GM21576 (cell line): ENCODE data around the gene NUP210.
"Not testable (repeated sequence)": the region's sequence is repeated elsewhere in the genome, so short reads cannot be mapped to it uniquely, and the experiment has no call there.

ENCODE experiments used
- ATAC-seq: cut with Tn5 transposase; IDR thresholded peaks from one replicate; pipeline ENCODE4 v1.9.1; 2021; ENCODE audit warnings: mild to moderate bottlenecking, moderate library complexity; ENCODE audit not compliant: unreplicated experiment

Gene NUP210

GRCh38 chr3:13420045-13420830 is at the start of gene NUP210:
Gene NUP210, minus strand, starts transcription at chr3:13420322. Its CDS starts 96 bp downstream, at chr3:13420226.
- peak; percentile 50 for ATAC-seq

- no peak for ATAC-seq
Observed at GRCh38 chr3:13466781-13467180, 46.7 kb upstream of the NUP210 start.

DNA sequence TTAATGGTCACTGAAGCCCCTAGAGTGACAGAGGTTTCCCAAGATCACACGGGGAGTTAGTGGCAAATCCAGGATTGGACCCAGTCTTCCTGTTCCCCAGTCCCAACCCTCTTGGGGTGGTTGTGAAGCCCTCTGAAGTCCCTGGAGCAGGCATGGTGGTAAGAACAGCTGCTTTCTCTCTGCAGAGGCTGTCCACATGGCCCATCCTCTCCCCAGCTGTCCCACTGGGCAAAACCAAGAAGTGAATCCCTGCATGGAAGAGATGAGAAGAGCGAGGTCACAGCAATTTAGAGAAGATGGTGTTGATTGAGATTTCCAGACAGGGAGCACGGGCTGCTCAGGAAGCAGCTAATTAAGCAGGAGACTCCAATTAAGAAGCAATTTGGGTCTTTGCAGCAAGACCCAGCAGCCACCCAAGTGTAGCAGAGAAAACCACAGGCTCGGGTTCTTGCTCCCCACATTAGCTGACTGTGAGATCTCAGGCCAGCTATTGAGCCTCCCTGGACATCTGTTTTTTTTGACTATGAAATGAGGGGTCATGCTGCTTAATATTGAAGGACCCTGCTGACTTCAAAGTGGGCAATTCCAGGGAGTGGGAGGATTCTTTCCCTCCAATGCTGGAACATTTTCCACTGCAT is 45.2 kb upstream of the NUP210 start:
- no peak for ATAC-seq

- no peak for ATAC-seq
Observed at GRCh38 chr3:13463618-13464400, 43.7 kb upstream of the NUP210 start.

DNA sequence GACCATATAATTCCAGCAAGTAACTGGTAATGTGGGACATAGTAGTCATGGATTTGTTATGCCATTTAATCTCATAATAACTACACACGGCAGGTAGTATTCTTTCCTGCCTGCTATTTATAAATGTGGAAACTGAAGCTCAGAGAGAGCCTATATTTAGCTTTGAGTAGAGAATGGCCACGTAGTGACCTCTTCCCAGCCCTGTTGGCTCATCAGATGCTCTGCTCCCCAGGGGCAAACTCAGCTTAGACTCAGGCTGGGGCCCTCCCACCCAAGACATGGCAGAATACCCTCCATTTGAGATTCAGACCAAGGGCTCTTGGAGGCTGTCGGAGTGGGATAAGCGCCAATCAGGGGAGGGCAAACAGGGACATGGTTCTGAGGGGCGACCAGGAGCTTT is 42.7 kb upstream of the NUP210 start:
- no peak for ATAC-seq

DNA sequence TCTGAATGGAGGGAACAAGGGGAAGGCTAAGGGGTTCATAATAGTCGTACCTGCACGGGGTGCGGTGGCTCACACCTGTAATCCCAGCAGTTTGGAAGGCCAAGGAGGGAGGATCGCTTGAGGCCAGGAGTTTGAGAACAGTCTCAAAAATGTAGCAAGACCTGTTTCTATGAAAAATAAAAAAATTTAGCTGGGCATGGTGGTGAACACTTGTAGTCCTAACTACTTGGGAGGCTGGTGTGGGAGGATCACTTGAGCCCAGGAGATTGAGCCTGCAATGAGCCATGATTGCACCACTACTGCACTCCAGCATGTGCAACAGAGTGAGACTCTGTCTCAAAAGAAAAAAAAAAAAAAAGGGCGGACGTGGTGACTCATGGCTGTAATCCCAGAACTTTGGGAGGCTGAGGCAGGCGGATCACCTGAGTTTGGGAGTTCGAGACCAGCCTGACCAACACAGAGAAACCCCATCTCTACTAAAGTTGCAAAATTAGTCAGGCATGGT is 42.1 kb upstream of the NUP210 start:
- no peak for ATAC-seq

- ATAC-seq = peak; percentile 58
Observed at GRCh38 chr3:13461169-13462124, 41.3 kb upstream of the NUP210 start.

DNA sequence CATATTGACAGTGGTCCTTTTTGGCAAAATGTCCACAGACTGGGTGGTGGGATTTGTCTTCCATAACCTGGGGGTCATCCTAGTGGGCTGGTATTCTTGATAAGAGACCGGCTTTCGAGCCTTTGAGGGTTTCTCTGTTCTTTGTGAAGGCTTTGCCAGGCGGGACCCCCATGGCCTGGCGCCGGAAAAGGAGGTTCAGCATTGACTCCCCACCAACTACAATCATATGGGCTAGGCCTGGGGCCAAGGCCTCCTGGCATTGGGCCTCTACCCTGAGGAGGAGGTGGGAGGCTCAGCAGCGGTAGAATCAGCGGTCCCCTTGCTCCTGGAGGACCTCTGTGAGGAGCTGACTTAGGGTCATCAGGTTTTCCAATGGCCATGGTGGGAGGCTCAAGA is 40.2 kb upstream of the NUP210 start:
- no peak for ATAC-seq

- no peak for ATAC-seq
Observed at GRCh38 chr3:13459605-13460340, 39.7 kb upstream of the NUP210 start.

DNA sequence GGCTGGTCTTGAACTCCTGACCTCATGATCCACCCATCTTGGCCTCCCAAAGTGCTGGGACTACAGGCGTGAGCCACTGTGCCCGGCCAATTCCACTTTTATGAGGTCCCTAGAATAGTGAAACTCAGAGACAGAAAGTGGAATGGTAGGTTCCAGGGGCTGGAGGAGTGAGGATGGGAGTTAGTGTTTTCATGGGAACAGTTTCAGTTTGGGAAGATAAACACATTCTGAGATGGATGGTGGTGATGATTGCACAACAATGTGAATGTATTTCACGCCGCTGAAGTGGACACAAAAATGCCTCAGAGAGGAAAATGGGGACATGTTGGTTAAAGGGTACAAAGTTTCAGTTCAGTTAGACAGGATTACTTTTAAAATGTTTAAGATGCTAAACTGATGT is 37.5 kb upstream of the NUP210 start:
- no peak for ATAC-seq

GRCh38 chr3:13455644-13456043 is 35.5 kb upstream of the NUP210 start:
- ATAC-seq = no peak

DNA sequence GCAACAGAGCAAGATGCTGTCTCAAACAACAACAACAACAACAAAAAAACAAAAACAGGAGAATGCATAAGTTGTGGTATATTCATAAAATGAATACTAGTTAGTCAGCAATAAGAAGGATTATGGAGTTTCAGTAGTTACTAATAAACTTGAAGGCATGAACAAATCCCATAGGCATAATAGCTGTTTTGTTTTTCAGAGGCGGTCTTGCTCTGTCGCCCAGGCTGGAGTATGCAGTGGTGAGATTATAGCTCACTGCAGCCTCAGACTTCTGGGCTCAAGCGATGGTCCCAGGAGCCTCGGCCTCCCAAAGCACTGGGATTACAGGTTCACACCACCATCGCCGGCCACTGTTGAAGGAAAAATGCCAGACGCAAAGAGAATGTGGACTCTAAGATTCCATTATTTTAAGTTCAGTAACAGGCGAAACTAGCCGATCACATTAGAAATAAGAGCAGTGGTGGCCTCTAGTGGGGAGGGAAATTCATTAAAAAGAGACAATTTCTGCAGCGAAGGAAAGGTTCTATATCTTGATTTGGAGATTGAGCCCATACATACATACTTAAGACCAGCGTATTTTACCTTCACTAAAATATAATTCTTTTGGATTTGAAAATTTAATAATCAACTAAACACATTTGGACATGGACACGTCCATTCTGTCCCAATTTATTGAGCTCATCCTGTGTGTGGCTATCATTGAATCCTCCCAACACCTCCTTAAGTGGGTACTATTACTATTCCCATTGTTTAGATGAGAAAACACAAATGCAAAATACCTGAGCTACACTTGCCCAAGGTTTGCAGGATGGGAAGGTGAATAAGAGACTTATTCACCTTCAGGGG is 32.6 kb upstream of the NUP210 start:
- ATAC-seq = no peak

DNA sequence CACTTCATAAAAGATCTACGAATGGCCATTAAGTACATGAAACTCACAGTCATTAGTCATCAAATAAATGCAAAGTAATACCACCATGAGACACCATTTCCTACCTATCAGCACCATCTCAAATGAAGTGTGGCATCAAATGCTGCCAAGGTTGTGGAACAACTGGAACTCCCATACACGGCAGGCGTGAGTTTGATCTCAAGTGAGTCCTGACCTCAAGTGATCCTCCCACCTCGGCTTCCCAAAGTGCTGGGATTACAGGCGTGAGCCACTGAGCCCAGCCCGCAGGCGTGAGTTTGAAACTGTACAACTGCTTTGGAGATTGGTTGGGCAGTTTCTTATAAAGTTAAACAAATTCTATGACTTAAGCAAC is 31.2 kb upstream of the NUP210 start:
- ATAC-seq = peak; percentile 2

GRCh38 chr3:13442882-13443281 is 22.8 kb upstream of the NUP210 start:
- not testable (repeated sequence) for ATAC-seq

DNA sequence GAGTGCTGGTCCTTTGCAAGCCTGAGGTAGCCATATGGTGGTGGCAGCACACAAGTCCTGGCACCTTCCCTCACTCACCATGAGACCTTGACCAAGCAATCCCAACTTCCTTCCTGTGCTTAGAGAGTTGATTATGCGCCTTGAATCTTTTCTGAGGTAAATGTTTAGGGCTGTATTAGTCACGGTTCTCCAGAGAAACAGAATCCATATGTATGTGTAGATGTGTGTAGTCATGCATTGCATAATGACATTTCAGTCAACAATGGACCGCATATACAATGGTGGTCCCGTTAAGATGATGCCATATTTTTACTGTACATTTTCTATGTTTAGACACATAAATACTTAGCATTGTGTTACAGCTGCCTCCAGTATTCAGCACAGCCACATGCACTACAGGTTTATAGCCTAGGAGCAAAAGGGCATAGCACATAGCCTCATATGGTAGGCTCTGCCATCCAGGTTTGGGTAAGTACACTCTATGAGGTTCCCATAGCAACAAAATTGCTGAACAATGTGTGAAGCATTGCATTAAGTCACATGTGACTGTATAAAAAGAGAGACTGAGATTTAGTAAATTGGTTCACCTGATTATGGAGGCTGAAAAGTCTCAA is 20.2 kb upstream of the NUP210 start:
- ATAC-seq = no peak

GRCh38 chr3:13436213-13436612 is 16.1 kb upstream of the NUP210 start:
- ATAC-seq = not testable (repeated sequence)

- no peak for ATAC-seq
Observed at GRCh38 chr3:13433912-13434311, 13.8 kb upstream of the NUP210 start.

DNA sequence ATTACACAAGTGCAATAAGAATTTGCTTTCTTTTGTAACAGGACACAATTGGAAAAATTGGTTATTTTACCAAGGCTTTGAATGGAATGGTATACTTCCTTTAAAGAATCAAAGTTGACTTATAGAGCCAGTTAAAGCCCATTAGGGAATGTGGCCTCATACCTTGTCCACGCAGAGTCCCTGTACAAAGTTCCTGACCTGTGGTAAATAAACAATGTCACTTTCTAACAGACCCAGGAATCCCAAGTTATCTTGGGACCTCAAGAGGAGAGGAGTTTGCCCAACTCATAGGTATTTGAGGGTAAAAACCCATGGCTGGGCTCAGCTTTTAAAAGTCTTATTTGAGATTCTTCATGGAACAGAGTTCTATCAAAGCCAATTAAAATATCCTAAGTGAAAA is 12.0 kb upstream of the NUP210 start:
- no peak for ATAC-seq
